HG03139 (cell line): ENCODE results near the gene OTOG.

Experiments used
- ATAC-seq: cut with Tn5 transposase; IDR thresholded peaks from one replicate; pipeline ENCODE4 v1.9.1; 2021; ENCODE audit not compliant: unreplicated experiment

OTOG gene

DNA sequence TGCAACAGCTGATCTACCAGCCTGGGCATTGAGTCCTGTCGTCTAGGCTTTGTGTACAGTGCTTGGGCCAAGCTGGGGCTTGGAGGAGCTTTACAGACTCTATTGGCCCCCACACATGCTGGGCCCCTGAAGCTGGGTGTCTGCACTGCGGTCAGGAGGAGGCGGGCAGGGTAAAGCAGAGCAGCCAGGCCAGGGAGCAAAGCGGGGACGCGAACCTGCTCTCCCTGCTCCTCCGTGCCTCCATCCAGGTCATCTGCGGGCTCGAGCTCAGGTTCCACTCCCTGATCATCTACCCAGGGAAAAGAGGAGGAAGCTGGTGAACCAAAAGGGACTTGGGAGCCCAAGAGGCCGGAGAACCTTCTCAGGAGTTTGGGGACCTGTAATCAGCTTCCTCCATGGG lies 29.9 kb upstream of the OTOG start:
- no peak for ATAC-seq

DNA sequence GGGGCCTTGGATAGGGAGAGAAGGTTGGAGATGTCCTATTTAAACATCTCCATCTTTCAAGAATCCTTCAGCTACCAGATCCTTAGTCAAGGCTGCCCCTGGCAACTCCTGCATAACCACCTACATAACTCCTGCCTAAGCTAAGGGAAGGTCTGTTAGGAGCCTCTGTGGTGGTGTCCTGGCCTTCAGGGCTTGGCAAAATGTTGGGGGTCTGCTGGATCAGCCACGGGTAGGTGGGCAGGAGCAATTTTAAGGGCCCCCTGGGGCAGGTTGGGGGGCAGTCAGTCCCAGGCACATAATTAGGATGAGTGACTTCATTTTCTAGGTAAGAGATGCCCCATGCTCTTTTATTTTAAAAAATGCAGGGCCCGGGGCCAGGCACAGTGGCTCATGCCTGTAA lies 28.7 kb upstream of the OTOG start:
- no peak for ATAC-seq

DNA sequence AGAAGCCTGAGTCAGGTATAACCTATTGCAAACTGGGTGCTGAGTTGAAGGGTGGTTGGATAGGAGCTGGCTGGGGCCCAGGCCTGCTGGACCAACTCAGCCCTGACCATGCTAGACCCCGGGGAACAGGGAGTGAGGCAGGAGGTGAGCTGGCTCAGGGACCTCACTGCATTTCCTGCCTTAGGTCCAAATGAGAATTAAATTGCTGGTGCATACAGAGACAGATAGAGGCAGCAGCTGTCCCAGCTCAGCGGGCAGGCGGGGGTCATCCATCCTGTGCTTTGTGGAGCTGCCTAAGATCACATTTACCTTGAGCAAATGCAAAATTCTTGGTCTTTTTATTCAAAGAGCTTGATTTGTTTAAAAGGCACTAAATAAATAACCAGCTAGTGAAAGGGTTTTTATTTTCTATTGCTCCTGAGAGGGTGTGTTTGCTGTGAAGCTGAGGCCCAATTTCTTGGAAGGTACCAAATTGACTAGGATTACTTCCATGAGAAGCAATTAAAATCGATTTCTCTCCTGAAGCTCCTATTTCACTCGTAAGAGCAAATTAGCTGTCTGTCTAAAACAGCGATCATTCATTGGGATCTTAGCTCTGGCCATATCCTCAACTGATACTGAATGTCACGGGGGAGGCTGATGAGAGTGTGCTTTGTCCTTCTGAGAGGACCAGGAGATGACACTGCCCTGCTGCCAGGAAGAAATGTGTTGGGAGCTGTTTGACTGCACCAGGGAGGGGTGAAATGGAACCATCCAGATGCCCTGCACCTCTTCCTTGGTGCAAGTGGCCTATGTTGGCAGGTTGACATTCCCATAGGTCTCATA lies 27.8 kb upstream of the OTOG start:
- ATAC-seq: no peak

DNA sequence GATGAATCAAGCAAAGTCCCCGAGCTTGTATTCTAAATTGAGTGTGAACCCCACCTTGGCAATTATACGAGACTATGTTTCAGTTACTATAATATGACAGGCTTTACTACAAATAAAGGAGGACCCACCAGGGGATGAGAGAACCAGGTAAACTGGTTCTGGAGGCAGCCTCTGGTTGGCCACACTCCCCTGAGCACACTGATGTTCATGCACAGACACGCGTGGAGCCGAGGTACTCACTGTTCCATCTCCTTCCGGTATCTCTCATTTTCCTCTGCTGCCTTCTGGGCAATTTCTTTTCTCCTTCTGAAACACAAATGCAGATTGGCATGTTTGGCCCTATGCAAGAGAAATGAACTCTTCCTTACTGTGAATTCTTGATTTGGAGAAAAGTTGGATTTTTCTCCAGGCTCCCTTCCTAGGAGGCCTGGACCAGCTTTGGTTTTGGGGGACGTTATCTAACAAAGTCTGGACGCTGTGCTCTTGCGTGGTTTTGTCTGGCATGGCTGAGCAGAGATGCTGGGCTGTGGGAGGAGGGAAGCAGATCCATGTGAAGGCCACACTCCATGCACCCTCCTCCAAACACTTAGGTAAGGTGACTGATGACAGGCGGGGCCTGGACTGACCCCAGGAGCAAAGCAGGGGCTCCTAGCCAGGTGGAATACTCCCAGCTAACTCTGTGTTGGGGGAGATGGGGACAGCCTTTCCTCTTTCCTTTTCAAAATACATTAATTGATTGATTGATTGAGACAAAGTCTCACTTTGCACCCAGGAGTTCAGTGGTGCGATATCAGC lies 25.8 kb upstream of the OTOG start:
- no peak for ATAC-seq

DNA sequence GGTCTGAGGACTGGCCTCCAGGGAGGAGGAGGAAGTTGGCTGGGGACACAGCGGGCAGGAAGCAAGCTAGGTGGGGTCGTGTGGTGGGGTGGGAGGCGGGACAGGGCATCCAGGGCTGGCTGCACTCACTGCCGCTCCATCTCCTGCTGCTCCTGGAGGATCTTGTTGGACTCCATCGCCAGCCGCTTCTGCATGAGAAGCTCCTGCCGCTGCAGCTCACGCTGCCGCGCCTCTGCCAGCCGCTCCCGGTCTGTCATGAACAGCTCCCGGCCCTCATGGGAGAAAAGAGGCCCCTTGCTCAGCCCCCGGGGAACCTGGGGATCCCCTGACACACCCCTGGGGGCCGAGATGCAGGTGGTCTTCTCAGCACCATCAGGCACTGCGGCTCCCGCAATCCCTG lies 24.4 kb upstream of the OTOG start:
- ATAC-seq: no peak

DNA sequence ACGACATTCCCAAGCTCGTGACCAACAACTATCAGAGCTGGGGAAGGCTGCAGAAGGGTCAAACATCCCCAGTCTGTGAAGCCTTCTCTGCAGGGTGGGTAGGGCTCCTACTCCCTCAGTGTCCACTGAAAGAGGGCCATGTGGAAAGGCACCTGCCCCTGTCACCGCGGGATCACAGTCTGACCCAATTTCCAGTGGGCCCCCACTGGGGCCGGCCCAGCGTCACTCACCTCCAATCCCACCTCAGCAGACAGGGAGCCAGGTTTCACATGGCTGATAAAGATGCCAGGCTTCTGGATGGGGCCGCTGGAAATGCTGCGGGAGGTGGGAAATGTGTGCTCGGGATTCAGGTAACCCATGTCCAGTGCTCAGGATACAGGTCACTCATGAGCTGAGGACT lies 22.8 kb upstream of the OTOG start:
- no peak for ATAC-seq

DNA sequence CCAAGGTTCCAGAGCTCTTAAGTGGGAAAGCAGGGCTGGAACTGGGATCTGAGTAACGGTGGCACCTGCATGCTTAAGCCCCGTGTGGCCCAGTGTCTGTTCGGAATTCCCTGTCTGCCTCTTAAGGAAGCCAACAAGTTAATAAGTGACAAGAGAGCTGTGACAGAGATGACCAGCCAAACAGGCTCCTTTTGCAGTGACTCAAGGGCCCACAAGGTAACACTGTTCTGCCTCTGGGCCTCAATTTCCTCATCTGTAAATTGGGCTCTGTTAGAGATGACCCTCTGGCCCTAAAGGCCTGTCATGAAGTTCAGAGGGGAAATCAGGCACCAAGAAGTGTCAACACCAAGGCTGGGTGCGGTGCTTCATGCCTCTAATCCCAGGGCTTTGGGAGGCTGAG lies 21.5 kb upstream of the OTOG start:
- no peak for ATAC-seq

DNA sequence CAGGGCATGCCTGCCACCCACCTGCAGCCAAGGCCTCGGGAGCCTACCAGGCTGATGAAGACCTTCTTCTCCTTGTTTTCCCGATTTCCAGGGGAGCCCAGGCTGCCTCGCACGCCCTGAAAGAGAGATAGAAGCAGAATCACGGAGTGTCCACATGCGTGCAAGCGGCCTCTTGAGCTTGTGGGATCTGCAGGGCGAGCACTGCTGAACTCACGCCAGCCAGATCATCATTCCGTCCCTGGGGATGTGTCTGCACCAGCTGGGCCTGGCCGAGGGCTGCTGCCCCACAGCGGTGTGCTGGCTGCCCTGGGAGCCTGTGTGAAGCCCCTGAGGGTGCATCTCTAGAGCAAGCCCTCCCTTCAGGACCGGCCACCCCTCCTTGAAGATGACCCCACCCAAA lies 20.7 kb upstream of the OTOG start:
- no peak for ATAC-seq

DNA sequence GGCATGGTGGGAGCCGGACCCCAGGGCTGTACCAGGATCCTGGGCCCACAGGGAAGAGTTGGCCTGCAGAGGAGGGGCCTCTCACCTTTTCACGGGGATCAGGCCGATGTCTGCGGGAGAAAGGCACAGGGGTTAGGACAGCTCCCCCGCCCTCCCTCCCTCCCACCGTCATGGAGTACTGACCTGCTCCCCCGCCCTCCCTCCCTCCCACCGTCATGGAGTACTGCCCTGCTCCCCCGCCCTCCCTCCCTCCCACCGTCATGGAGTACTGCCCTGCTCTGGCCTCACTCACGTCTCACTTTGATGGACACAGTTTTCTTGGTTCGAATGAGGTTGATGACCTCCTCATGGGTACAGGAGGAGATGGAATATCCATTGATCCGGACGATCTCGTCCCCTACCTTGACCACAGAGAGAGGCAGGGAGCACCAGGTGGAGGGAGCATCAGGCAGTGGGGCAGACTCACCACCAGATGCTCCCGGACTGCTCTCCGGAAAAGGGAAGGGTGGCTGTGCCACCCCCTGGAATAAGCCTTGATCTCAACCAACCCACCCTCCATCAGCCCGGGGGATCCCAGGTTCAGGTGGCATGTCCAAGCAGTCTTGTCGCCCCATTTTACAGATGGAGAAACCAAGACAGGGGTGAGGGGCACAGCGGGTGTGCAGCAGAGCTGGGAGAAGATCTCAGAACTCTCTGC lies 20.0 kb upstream of the OTOG start:
- ATAC-seq: no peak

DNA sequence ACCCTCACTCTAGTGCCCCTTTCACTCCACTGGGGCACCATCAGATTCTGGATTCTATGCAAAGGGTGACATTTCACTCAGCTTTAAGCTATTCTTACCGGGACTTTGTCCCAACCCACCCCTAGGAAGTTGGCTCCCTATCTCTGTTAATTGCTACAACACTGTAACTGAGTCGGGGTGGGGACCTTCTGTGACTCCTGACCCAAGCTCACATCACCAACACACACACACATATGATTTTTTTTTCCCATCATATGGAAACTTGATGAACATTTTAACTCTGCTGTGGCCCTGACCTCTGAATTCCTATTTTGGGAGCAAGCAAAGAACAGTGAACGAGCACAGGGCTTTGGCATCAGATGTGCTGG lies 19.4 kb upstream of the OTOG start:
- no peak for ATAC-seq

DNA sequence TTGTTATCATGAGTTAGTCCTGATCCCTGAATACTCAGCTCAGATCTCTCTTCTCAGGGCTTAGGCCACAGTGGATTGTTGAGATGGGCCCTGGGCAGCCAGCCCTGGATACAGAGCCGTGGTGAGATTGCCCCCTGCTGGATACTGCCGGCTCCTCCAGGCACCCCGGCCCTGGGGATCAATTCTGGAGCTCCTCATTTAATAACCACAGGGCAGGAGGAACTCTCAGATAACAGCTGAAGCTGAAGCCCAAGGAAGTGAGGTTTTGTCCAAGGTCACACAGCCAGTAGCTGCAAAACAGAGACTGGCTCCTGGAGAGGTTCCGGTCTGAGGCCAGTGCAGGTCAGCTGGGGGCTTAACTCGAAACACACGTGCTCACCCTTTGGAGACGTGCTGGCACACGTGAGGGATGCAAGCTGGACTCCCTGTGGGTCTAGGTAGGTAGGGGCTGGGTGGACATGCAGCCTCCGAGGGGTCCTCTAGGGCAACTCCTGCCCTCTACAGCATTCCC lies 18.8 kb upstream of the OTOG start:
- no peak for ATAC-seq

DNA sequence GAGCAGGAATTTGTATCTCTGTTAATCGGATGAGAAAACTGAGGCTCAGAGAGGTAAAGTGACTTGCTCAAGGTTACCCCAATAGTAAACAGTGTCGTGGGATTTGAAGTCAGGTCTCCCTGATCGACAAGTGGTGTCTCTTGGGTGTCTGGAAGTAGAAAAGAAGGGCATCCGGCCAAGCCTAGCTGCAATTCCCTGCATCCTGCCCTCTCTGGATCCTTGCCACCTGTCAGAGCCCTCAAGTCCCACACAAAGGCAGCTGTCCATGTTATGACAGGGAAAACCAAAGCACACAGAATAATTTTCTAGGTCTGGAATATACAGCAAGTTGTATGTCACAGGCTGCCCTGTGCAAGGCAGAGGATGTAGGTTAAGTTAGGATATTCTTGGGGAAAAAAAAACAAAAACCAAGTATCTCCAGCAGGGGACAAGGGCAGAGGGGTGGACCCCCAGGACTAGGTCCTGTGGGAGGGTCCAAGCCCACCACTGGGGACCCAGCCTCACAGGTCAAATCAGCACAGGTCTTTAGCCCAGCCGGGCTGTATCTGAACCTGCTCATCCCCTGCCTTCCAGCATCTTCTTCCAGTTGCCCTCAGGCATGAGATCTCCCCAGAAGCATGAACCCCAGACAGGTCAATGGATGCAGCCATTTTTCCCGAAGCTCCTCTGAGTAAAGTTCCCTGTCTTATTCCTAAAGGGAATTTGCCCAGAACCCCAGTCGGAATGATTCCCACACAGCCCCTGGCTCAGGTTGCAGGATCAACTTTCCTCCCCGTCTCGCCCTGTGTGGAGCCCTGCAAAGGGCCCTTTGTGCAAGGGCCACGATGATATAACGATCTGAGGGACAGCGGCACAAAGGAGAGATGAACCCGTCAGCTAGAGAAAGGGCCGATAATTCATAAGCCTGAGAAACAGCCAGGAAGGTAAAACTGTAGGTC lies 17.9 kb upstream of the OTOG start:
- ATAC-seq: no peak

DNA sequence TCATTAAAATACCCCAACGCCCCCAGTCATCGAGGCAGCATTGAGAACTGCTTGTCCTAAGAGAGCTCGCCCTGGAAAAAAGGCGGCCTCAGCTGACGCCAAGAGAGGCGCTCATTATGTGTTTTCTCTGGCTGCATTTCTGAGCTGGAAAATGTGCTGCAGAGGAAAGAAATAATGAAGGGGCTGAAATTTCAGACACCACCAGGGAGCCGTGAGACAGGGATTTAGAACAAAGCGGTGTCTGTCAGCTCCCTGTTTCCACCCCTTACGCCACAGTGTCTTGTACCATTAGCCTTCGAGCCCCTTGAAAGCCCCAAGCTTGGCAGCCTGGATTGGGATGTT lies 17.2 kb upstream of the OTOG start:
- ATAC-seq: no peak

DNA sequence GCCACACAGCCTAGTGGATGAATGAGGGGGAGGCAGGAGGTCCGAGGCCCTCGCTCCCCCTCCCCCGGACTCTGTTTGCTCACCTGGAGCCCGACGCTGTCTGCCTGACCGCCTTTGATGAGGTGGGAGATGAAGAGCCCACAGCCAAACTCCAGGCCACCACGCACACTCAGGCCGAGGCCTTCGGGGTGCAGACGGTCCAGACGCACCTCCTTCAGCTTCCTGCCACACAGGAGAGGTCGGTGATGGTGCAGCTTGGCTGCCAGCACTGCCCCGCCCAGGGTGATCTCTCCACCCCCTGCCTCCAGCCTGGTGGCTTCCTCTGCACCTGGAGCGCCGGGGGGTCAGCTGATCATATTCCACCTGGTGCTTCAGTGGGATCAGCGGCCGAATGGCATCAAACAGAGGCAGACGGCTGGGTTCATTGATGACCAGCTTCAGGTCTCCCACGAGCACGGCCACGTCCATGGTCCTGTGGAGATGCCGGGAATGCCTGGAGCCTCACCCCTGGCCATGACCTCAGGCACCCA lies 15.9 kb upstream of the OTOG start:
- ATAC-seq: no peak

DNA sequence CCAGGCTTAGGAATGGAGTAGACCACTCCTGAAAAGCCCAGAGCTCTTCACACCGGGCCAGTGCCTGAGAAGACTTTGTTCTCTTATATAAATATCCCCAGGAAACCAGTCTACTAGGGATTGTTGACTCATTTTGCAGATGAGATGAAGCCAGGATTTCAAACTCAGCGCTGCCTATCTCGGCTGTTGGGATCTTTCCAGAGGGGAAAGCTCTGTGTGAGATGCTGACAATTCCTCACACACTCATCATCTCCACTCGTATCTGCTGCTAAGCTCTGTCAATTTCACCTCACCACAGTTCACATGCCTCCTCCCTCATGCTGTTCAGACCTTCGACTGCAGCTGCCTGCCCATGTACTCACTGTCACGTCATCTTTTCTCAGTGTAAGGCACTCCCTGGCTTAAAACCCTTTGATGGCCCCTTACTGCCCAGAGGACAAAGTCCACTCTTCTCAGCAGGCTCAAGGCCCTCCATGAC lies 15.4 kb upstream of the OTOG start:
- ATAC-seq: no peak

DNA sequence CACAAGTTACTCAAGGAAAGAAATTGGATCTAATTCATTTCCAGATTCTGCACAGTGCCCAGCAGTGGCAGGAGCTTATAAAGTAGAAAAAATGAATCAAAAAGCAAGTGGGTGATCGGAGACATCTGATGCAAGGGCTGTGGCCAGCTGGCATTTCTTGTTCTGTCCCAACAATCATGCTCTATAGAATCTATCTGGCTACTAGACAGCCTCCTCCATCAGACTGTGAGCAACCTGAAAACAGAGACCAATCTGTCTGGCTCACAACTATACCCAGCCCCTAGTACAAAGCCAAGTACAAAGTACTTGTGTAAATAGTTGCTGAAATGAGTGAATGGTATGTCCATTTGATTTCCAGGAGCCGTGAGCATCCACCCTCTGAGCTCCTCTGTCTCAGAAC lies 14.3 kb upstream of the OTOG start:
- no peak for ATAC-seq

DNA sequence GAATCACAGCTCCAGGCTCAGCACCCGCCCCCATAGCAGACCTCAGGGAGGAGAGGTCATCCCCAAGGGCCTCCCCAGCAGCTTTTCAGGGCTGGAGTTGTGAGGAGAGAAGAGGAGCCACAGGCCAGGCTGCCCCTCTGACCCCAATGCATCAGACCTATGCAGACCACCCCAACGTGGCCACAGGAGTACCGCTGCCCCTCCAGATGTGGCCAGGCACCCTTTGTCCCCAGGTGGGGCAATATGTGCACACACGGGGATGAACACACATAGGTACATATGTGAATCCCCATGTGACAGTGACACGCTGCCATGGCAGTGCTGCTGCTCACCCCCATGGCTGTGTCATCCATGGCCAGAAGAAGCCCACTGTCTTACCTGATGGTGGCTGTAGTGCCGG lies 13.7 kb upstream of the OTOG start:
- no peak for ATAC-seq

DNA sequence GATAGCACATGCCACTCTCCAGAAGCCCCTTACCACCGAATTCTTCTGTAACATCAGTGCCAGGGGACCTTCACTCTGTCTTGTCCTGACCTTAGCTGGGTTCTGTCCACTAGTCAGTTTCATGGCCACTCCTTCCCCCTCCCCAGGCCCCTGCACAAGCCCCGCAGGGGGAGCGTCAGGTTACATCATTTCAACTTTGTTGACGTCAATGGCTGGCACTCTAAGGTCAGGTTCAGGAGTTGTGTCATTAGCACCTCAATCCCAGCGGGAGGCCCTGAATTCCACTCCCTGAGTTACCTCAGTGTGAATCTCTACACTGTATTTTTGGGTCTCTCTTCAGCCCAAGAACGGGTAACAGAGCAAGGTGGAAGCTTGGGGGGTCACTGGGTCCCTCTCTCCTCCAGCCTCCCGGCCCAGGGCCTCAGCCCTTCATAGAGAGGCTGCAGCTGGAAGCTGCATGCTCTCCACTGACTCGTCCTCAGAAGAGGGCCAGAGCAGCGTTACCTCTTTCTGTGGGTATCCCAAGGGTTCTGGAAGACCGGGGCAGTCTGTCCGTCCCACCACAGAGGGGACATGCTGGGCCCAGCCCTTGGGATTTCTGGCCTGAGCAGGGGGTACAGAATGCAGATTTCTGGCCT lies 13.2 kb upstream of the OTOG start:
- no peak for ATAC-seq

DNA sequence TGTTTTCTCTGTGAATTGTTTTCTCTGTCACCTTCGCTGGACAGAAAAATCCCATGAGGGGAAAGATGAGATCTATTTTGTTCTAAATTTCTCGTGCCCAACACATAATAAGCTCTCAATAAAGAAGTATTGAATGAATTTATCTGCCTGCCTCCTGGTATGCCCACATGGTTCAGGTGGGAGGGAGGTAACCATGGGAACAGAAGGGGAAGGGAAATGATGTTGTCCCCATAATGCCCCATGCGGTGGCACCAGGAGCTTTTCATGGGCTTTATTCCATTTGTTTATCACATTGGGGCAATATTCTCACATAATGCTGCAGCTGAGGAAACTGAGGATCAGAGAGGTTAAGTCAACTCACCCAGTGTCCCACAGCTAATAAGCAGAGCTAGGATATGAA lies 11.6 kb upstream of the OTOG start:
- no peak for ATAC-seq

DNA sequence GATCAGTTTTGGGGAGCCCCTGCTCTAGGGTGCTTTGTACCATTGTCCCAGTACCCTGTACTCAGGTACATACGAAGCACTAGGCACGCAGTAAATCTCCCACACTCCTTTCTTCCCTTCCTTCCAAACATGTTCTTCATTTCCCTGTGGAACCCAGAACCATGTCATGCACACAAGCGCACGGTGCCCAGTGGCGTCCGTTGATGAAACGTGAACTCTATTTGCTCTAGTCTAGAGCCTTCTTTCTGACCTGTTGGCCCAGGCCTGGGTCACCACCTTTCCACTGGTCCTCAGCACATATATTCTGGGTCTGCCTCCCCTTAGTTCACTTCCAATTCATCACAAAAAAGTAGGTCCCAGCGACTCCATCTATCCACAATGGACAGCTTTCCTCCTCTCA lies 9.8 kb upstream of the OTOG start:
- ATAC-seq: no peak
